AG09319 (cell line): ENCODE results near the gene SSBP2.

Experiments used
- DNase-seq: peaks from one replicate; pipeline ENCODE4 v3.0.0-alpha.2; 2010; ENCODE audit warnings: low read depth; ENCODE audit errors: extremely low read depth
- TF ChIP-seq, protein P1 (sequence below): IDR thresholded peaks from 2 replicates; pipeline ENCODE4 v1.5.1; 2011; ENCODE audit warnings: low read depth, mild to moderate bottlenecking, inconsistent platforms, low read length, moderate library complexity

The SSBP2 gene

GRCh38 chr5:81398741-81399140 lies 352.2 kb downstream of the SSBP2 start:
- no peak for DNase-seq
- TF ChIP-seq, protein P1, sequence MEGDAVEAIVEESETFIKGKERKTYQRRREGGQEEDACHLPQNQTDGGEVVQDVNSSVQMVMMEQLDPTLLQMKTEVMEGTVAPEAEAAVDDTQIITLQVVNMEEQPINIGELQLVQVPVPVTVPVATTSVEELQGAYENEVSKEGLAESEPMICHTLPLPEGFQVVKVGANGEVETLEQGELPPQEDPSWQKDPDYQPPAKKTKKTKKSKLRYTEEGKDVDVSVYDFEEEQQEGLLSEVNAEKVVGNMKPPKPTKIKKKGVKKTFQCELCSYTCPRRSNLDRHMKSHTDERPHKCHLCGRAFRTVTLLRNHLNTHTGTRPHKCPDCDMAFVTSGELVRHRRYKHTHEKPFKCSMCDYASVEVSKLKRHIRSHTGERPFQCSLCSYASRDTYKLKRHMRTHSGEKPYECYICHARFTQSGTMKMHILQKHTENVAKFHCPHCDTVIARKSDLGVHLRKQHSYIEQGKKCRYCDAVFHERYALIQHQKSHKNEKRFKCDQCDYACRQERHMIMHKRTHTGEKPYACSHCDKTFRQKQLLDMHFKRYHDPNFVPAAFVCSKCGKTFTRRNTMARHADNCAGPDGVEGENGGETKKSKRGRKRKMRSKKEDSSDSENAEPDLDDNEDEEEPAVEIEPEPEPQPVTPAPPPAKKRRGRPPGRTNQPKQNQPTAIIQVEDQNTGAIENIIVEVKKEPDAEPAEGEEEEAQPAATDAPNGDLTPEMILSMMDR = no peak

GRCh38 chr5:81397176-81397575 lies 353.7 kb downstream of the SSBP2 start:
- TF ChIP-seq, protein P1 = no peak
- DNase-seq = no peak

- DNase-seq = no peak
- TF ChIP-seq, protein P1 = no peak
Observed at GRCh38 chr5:81395262-81395661, 355.6 kb downstream of the SSBP2 start.

DNA sequence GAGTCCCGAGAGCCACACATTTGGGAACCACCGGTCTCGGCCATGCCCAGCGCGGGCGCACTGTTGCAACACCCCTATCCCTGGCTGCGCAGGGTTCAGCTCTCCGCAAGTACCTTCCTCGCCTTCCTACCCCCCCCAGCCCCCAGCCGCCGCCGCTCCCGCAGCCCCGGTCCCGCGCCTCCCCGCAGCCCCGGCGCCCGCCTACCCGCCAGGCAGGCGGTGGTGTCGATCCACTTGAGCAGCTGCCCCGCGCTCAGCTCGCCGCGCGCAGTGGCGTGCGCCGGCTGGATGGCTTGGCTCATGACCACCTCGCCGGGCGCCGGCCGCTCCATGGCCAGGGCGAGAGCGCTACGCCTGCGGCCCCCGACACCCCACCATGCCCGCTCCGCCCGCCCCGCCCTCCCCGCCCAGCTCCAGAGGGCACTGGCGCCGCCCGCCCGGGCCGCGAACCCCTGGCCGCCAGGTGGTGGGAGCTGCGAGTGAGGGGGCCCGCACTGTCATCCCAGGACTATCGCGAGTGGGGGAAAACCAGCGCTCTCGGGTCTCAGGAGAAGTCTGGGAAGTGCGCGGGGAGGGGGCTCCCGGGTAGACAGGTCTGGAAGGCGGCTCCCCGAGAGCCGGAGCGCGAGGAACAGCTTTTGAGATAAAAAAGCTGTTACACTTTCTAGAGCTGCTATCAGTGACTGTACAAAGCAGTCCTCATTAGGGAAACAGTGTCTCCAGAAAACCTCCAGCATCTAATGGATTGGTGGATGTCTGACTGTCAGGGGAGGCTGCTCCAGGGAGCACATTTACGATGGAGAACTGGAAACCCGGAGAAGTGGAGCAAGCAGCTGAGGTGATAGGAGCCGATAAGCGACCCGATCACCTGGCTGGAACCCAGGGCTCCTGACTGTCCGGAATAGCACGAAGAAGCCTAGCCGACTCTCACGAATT lies 356.8 kb downstream of the SSBP2 start, which contains the start of gene ACOT12:
ACOT12 (minus strand) TSS at position 352 of the 936 bp plus-strand sequence; CDS start at position 332, 20 bp downstream.
- no peak for DNase-seq

DNA sequence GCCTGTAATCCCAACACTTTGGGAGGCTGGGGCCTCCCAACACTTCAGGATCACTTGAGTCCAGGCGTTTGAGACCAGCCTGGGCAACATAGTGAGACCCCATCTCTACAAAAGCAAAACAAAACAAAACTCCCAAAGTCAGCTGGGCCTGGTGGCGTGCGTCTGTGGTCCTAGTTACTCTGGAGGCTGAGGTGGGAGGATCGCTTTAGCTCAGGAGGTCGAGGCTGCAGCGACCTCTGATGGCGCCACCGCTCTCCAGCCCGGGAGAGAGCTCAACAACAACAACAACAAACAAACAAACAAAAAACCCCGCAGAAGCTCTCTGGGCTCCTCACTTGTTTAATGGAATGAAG lies 357.5 kb downstream of the SSBP2 start:
- no peak for DNase-seq
- TF ChIP-seq, protein P1 = peak; percentile 10

More for the DNA sequence above, 356.8 kb downstream of the SSBP2 start, which contains the start of gene ACOT12:
- TF ChIP-seq, protein P1 = no peak

GRCh38 chr5:81389025-81389424 lies 361.9 kb downstream of the SSBP2 start:
- no peak for DNase-seq
- TF ChIP-seq, protein P1 = no peak

DNA sequence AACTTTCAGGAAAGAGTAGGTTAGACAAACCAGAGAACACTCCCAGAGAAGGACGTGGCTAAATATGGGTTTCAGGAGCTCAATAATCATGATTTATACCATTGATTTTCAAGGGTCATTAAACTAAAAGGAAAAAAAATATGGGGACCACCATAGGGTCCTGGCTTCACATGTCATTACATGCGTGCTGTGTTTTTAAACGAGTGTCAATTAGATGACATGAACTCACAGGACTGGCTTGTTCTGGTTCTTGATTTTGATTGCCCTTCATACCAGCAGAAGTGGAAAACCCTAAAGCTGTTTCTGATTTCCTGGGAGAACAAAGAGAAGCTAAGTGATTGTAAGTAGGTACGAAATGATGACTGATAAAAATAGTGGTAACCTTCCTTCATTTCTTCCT lies 362.7 kb downstream of the SSBP2 start:
- TF ChIP-seq, protein P1 = no peak
- DNase-seq = no peak
